Heart left ventricle (tissue), 16 donors: ENCODE results near the gene C17orf107. TPM values are rescaled to one million over a fixed set of nuclear protein-coding genes. Genes with fewer than 3 reads are reported as not detected.
A peak's percentile ranks its signal among the peaks of the same experiment; 100 is the strongest.
"Not testable (repeated sequence)": the region's sequence is repeated elsewhere in the genome, so short reads cannot be mapped to it uniquely, and the experiment has no call there.

Experiments
- ATAC-seq, 4 donors: fragments of 200-7000 bp; cut with Tn5 transposase; one replicate each; pipeline ENCODE4 v1.9.1; 2020 to 2022; ENCODE audit warnings: moderate library complexity in 4 of 4, mild to moderate bottlenecking in 3 of 4, moderate number of reproducible peaks in 1 of 4
- DNase-seq, 5 donors: peaks; one replicate each; pipeline ENCODE4 v3.0.0-alpha.2; 2020
- H3K27ac ChIP-seq, 12 donors: fragments of 200-600 bp; sonication (generic) in 4 of 12; one replicate each; pipeline versions ENCODE4 v1.5.0 to v1.8.0; 2016 to 2022; ENCODE audit warnings: mild to moderate bottlenecking in 2 of 12
- H3K27me3 ChIP-seq, 9 donors: fragments of 200-600 bp; sonication (generic) in 2 of 9; one replicate each; pipeline versions ENCODE4 v1.5.1 to v1.8.0; 2016 to 2022; ENCODE audit warnings: mild to moderate bottlenecking in 3 of 9
- H3K36me3 ChIP-seq, 9 donors: fragments of 200-600 bp; sonication (generic) in 2 of 9; one replicate each; pipeline versions ENCODE4 v1.5.0 to v1.8.0; 2018 to 2022; ENCODE audit warnings: mild to moderate bottlenecking in 2 of 9
- H3K4me1 ChIP-seq, 12 donors: fragments of 200-600 bp; sonication (generic) in 4 of 12; one replicate each; pipeline versions ENCODE4 v1.5.0 to v1.8.0; 2016 to 2022; ENCODE audit warnings: mild to moderate bottlenecking in 3 of 12
- H3K4me3 ChIP-seq, 12 donors: fragments of 200-600 bp; sonication (generic) in 4 of 12; one replicate each; pipeline versions ENCODE4 v1.5.0 to v1.8.0; 2017 to 2022; ENCODE audit warnings: mild to moderate bottlenecking in 9 of 12, moderate library complexity in 4 of 12
- H3K9me3 ChIP-seq, 12 donors: fragments of 200-600 bp; sonication (generic) in 4 of 12; one replicate each; pipeline versions ENCODE4 v1.5.0 to v1.8.0; 2016 to 2022; ENCODE audit warnings: mild to moderate bottlenecking in 1 of 12
- CTCF ChIP-seq, 12 donors: fragments of 200-600 bp; sonication (generic) in 4 of 12; IDR thresholded peaks; one replicate each; pipeline versions ENCODE4 v1.5.0 to v1.8.0; 2018 to 2022; ENCODE audit warnings: antibody characterized with exemption in 12 of 12, mild to moderate bottlenecking in 5 of 12
- POLR2A ChIP-seq, 2 donors: fragments of 450-650 bp; IDR thresholded peaks; one replicate each; pipeline ENCODE4 v1.6.1; 2017; ENCODE audit warnings: antibody characterized with exemption in 2 of 2, mild to moderate bottlenecking in 2 of 2, moderate library complexity in 2 of 2
- WGBS, 4 donors: extraction: QIAGEN DNeasy Blood & Tissue Kit in 2 of 4; methylation state at CpG; one replicate each; pipeline versions ENCODE4 v1.1.5 to v1.1.7; 2013 to 2018; 5-methylcytosine and 5-hydroxymethylcytosine counted together
- intact Hi-C, 10 donors: fragments of 100-400 bp; cut with DNase I; formaldehyde crosslinking; loops; one replicate each; pipeline versions ENCODE4 v1.11.1 to v1.14.2; 2022
- polyA plus RNA-seq, 2 donors: library from polyadenylated mRNA; stranded (reverse); fragments of 200-250 nt; gene quantifications; one replicate each; pipeline ENCODE4 v1.2.3, GENCODE V29; 2013
- total RNA-seq, 9 donors: library from RNA; depleted of rRNA in 2 of 9; stranded (reverse); fragments of >200 nt in 2 of 9; fragmentation: NEBNext Ultra II Directional in 3 of 9; extraction: Animal tissue kit (Norgen Biotek cat#: 25700) in 3 of 9; gene quantifications; one replicate each; pipeline versions ENCODE4 v1.1.0 to v1.2.4, GENCODE V29; 2016 to 2023
- donor health status: ischemic (EF 13 %, LVEDD 7.1; RV severe dilation, severe dysfunction).
- donor health status: healthy with polysubstance abuse.
- donor health status: DM: no; HTN: yes; CAD: no.
- donor health status: DM: no; HTN: no; CAD: no.
- donor health status: ischemic (EF 25% LVEDD 6.9; RV normal size, moderate dysfunction).
- donor health status: ischemic (EF 25% LVEDD 5.7; RV mildly dilated, moderate dysfunction).
- donor health status: healthy.
- donor health status: DM: yes; HTN: yes; CAD: no.
- donor health status: ischemic (EF 35%, LVEDD 5.7; RV mildly dilated, moderate dysfunction).
- donor health status: nonischemic (EF 11% LVEDD 7.7; RV severe dilation, severe dysfunction).
- donor health status: DM: yes; HTN: yes; CAD: no.
- donor health status: PGD.
- donor health status: ischemic (EF 29% LVEDD 5.4; RV normal size, mild dysfunction).
- donor health status: nonischemic (EF 23%, LVEDD 6.1; RV moderate dilation, normal function).

The C17orf107 gene
- total and polyA plus RNA-seq, 11 donors, result 0.07 to 1.3 (median 0.46) TPM

GRCh38 chr17:4863321-4863720, 36.0 kb upstream of the C17orf107 start:
- intact Hi-C loops, result no loop called here

GRCh38 chr17:4867535-4867934, 31.8 kb upstream of the C17orf107 start:
- H3K4me1 ChIP-seq, result peaks cover 0 to 18% (median under 1%) of the 10 kb centered on the region in 12 donors
- DNase-seq, H3K9me3 ChIP-seq, H3K4me3 ChIP-seq, H3K27ac ChIP-seq, H3K27me3 ChIP-seq, intact Hi-C loops, ATAC-seq, H3K36me3 ChIP-seq: not testable (repeated sequence)
- WGBS, 4 donors, result 69 to 96% (median 85%) methylated on average over 5 of the region's 5 CpGs

More at GRCh38 chr17:4863321-4863720, 36.0 kb upstream of the C17orf107 start:
- no peak overlapping the region for H3K4me3 ChIP-seq
- no peak for ATAC-seq
- TF ChIP-seq POLR2A (IDR thresholded peaks at IDR 0.05), result no peak
- TF ChIP-seq CTCF (IDR thresholded peaks at IDR 0.05), result no peak
- H3K36me3 ChIP-seq, result peaks cover 0 to 8% (median 0%) of the 10 kb centered on the region in 9 donors
- no peak overlapping the region for H3K27ac ChIP-seq
- DNase-seq, result no peak
- no peaks in the 10 kb centered on the region for H3K9me3 ChIP-seq
- 55 to 76% (median 69%) methylated on average over 1 of the region's 1 CpG for WGBS, 4 donors
- no peaks in the 10 kb centered on the region for H3K27me3 ChIP-seq
- H3K4me1 ChIP-seq, result peaks cover 0 to 35% (median 22%) of the 10 kb centered on the region in 12 donors

- WGBS, 4 donors, result 95 to 97% (median 96%) methylated on average over 22 of the region's 22 CpGs
- Histone ChIP-seq H3K36me3 (peaks cover 0 to 12% (median 0%) of the 10 kb centered on the region in 9 donors), H3K4me1 (peaks cover 0 to 23% (median 0%) of the 10 kb centered on the region in 12 donors)
- ATAC-seq, H3K4me3 ChIP-seq, intact Hi-C loops, H3K27me3 ChIP-seq, DNase-seq, H3K27ac ChIP-seq, H3K9me3 ChIP-seq: not testable (repeated sequence)
Observed at GRCh38 chr17:4869058-4869998, 30.0 kb upstream of the C17orf107 start.

GRCh38 chr17:4870855-4871254, 28.5 kb upstream of the C17orf107 start:
- Histone ChIP-seq H3K4me1 (peaks cover 0 to 23% (median 0%) of the 10 kb centered on the region in 12 donors), H3K4me3 (no peak overlapping the region), H3K36me3 (peaks cover 0 to 12% (median 0%) of the 10 kb centered on the region in 9 donors), H3K27me3 (no peaks in the 10 kb centered on the region), H3K9me3 (no peaks in the 10 kb centered on the region), H3K27ac (no peak overlapping the region)
- TF ChIP-seq POLR2A (IDR thresholded peaks at IDR 0.05) (no peak), CTCF (IDR thresholded peaks at IDR 0.05) (no peak)
- DNase-seq, result no peak
- intact Hi-C loops, result loop anchor here in 2 of 10 donors (5.0 to 10.0 kb wide), 2 partner anchors 39 to 46 kb away; partner anchors contain the start of gene MINK1 (in 1 of the 2)
- no peak for ATAC-seq
- WGBS, 4 donors, result 77 to 92% (median 89%) methylated on average over 2 of the region's 2 CpGs

- H3K27me3 ChIP-seq, result no peaks in the 10 kb centered on the region
- H3K9me3 ChIP-seq, result no peaks in the 10 kb centered on the region
- WGBS, 4 donors, result 45 to 57% (median 54%) methylated on average over 8 of the region's 8 CpGs
- peaks cover 0 to 12% (median 0%) of the 10 kb centered on the region in 9 donors for H3K36me3 ChIP-seq
- DNase-seq, result no peak
- ATAC-seq, result peak in 3 of 4 donors; percentile 16 to 66 (median 62)
- no peak overlapping the region for H3K4me3 ChIP-seq
- TF ChIP-seq POLR2A (IDR thresholded peaks at IDR 0.05) (no peak), CTCF (IDR thresholded peaks at IDR 0.05) (no peak)
- H3K27ac ChIP-seq, result peak overlapping the region in 1 of 12 donors; percentile 60
- intact Hi-C loops, result loop anchor here in 2 of 10 donors (5.0 to 10.0 kb wide), 2 partner anchors 40 to 48 kb away; partner anchors contain the start of gene MINK1 (in 1 of the 2)
- peaks cover 0 to 37% (median 0%) of the 10 kb centered on the region in 12 donors for H3K4me1 ChIP-seq
Observed at GRCh38 chr17:4872786-4873185, 26.6 kb upstream of the C17orf107 start.
